ENCODE data around the gene PLAAT5.

PLAAT5 gene

DNA sequence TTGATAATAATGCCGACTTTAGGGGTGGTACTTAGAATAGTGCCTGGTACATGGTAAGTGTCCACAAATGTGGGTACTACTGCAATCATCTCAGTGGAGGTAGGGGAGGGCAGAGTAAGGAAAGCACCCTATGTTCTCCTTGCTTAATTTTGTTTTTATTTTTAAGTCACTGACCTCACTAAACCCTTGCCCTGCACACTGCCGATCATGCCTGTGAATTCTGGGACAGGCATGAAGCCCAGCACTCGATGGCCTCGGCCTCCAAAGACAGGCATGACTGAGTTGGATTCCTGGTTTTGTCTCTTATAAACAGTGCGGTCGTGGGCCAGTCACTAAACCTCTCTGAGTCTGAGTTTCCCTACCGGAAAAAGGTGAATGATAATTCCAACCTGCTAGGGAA, 21.8 kb upstream of the PLAAT5 start:
- no peak for FAIRE-seq
- DNase-seq (ENCODE audit: low spot score), result no peak

DNA sequence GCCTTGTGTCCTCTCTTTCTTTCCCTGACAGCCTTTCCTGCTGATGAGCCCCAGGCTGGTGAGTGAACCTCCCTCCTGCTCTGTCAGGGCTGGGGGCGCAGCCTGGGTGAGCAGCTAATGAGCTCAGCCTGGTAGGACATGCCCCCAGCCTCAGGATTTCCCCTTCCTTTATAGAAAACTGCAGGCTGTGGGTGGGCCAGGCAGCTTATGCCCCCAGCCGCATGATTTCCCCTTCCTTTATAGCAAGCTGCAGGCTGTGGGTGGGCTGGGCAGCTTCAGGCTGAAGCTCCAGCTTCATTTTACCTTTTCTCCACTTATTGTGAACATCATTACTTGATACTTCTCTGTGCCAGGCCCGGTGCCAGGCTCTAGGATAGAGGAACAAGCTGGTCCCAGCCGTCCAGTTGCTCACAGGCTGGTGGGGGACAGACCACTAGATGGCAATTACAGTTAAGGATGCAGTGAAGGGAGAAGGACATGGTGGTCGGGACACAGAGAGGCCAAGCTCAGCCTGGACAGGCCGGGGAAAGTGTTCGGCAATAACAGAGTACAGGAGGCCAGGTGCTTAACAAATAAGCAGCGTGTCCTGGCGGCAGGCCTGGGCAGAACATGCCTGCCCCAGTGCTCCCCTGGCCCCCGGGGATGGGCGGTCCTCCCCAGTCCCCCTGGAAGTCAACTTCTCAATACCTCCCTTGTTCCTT, 20.2 kb upstream of the PLAAT5 start:
- DNase-seq (ENCODE audit: low spot score), result no peak
- FAIRE-seq, result no peak

- FAIRE-seq (no peak), DNase-seq (ENCODE audit: low spot score) (no peak)
Measured at GRCh38 chr11:63510360-63511047, 19.5 kb upstream of the PLAAT5 start.

DNA sequence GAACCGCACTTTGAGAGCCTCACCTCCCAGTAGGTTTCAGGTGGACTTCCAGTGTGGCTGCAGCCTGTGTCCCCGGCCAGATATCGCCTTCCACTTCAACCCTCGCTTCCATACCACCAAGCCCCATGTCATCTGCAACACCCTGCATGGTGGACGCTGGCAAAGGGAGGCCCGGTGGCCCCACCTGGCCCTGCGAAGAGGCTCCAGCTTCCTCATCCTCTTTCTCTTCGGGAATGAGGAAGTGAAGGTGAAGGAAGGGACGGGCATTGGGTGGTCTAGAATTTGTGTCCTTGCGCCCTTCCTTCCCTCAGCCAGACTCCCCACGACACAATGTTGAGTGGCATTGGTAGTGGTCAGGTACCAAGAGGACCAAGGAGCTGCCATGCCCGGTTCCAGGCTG, 17.8 kb upstream of the PLAAT5 start:
- no peak for DNase-seq (ENCODE audit: low spot score)
- FAIRE-seq, result no peak

DNA sequence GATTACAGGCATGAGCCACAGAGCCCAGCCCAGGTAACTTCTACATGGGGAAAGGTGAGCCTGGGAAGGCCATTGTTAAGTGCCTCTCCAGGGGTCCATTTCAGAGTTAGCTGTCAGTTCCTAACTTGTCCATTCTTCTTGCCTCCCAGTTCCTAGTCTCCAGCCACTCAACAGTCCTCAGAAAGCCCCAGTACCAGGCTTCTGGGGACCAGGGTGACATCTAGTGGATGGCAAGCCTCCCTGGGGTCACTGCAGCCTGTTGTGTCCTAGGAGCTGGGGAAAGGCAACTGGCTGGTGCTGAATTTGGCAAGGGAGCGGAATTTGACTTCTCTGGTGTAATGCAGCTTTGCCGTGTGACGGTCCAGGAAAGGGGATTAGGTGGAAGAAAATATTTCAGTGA, 17.0 kb upstream of the PLAAT5 start:
- DNase-seq (ENCODE audit: low spot score) (no peak), FAIRE-seq (no peak)

DNA sequence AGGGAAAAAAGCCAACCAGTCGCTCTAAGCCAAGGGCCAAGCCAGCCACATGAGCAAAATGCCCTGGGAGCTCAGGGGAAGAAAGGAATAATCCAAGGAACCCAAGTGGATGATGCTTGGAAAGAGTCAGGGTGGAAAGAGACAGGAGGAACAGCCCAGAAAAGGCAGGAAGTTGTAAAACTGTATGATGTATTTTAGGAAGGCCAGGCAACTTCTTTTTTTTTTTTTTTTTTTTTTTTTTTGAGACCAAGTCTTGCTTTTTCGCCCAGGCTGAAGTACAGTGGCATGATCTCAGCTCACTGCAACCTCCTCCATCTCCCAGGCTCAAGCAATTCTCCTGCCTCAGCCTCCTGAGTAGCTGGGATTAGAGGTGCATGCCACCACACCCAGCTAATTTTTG, 16.5 kb upstream of the PLAAT5 start:
- DNase-seq (ENCODE audit: low spot score) (no peak), FAIRE-seq (no peak)

DNA sequence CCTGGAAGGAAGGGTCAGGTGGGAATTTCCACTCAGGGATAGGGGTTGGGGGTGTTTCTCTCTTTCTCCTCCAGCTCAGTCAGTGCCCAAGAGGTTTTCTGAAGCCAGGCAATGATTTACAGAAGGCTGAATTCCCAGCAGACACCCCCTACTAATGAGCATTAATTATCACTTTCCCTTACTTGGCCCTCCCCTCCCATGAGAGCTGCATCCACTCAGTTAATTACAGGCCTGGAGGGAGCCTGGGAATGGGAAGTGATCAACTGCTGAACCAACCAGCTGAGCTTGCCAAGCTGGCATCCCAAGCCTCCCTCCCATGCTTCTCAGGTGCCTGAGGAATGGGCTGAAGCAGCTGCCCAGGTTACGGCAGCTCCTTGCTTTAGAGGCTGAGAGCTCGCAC, 15.9 kb upstream of the PLAAT5 start:
- FAIRE-seq (no peak), DNase-seq (ENCODE audit: low spot score) (no peak)

DNA sequence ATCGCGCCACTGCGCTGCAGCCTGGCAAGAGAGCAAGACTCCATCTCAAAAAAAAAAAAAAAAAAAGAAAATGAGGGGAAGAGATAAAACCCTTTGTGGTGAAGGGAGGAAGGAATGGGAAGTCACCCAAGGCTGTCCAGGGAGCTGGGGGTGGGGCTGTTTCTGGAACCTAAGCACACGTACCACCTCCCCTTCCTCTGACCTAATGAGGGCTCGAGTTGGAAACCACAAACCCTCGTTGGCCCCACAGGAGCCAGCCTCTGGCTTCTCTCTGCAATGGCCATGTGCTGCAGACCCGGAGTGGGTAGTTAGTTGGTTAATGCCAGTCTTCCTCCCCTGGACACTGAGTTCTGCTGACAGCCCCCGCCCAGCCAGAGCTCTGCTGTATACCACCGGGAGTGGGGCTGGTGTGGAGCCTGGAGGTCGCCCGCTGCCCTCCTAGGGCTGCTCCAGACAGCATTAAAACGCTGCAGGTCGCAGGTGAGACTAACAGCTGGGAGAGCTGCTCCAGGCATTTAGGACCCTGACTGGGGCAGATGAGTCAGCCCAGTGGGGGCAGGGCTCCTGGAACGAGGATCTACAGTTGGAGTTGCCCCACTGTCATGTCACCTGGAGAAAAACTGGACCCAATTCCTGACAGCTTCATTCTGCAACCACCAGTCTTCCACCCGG, 15.0 kb upstream of the PLAAT5 start, which contains the start of gene LGALS12:
Gene LGALS12, plus strand, starts transcription at position 228 of the 672 bp plus-strand sequence. Its CDS starts 375 bp downstream, at position 603.
- no peak for FAIRE-seq
- DNase-seq (ENCODE audit: low spot score), result no peak

DNA sequence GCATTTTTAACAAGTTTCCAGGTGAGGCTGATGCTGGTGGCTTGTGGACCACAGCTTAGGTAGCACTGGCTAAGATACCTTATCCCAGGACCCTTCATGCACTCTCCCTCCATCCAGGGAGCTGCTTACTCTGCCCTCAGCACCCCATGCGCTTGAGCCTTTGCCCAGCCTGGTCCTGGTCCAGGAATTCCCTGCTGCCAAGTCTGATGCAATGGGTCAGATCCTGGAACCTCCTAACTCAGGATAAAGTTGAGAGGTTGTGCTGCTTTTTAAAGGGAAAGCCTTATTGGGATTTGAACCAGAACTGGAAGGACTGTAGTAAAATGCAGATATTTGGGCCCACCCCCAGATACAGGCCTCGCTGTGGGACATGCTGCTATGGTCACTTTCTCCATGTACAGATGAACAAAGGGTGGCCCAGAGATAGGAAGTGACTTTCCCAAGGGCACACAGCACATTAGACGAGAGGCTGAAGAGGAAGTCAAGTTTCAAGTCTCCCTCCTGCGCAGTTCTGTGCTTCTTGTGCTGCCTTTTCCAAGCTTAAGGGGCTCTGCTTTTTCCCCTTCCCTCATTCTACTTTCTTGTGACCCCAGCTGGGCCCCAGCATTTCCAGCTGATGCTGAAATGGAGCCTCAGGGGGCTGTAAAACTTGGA, 14.1 kb upstream of the PLAAT5 start:
- FAIRE-seq (no peak), DNase-seq (ENCODE audit: low spot score) (no peak)

- FAIRE-seq (no peak), DNase-seq (ENCODE audit: low spot score) (no peak)
Measured at GRCh38 chr11:63504054-63504453, 13.1 kb upstream of the PLAAT5 start.

GRCh38 chr11:63503492-63503891, 12.5 kb upstream of the PLAAT5 start:
- DNase-seq (ENCODE audit: low spot score) (no peak), FAIRE-seq (no peak)

DNA sequence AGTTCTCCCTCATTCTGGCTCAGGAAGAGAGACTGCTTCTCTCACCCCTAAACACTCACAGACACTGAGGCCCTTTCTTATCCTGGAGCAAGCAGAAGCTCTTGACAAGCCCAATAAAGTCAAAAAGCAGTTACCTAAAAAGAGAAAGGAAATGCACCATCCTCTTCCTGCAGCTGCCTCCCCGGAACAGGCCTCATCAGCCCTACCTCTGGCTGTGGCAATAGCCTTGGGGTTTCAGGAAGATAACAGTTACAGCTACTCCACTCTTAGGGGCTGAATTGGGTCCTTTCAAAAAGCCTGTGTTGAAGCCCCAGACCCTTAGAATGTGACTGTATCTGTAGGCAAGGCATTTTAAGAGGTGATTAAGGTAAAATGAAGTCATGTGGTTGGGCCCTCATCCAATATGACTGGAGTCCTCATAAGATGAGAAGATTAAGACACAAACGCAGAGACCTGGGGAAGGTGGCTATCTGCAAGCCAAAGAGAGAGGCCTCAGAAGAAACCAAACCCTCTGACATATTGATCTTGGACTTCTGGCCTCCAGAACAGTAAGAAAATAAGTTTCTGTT, 11.4 kb upstream of the PLAAT5 start:
- DNase-seq (ENCODE audit: low spot score) (no peak), FAIRE-seq (no peak)

GRCh38 chr11:63501236-63501635, 10.3 kb upstream of the PLAAT5 start:
- no peak for DNase-seq (ENCODE audit: low spot score)
- no peak for FAIRE-seq

- DNase-seq (ENCODE audit: low spot score), result no peak
- FAIRE-seq, result no peak
Measured at GRCh38 chr11:63499874-63500273, 8.9 kb upstream of the PLAAT5 start.

GRCh38 chr11:63494975-63495374, 4.0 kb upstream of the PLAAT5 start:
- no peak for DNase-seq (ENCODE audit: low spot score)
- FAIRE-seq, result no peak

DNA sequence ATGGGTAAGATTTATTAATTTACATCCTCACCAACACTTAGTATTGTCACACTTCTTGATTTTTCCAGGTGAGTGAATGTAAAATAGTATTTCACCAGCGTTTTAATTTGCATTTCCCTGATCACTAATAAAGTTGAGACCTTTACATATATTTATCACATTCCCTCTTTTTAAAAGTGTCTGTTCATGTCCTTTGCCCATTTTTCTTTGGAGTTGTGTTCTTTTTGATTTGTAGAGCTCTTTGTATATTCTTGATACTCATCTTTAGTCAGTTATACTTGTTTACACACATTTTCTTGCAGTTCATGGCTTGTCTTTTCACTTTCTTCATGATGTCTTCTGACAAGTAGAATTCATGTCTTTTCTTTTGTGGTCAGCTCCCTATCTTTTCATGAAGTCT, 2.2 kb upstream of the PLAAT5 start:
- no peak for DNase-seq (ENCODE audit: low spot score)
- FAIRE-seq, result no peak

- FAIRE-seq (no peak), DNase-seq (ENCODE audit: low spot score) (no peak)
Measured at GRCh38 chr11:63492441-63492840, 1.5 kb upstream of the PLAAT5 start.

DNA sequence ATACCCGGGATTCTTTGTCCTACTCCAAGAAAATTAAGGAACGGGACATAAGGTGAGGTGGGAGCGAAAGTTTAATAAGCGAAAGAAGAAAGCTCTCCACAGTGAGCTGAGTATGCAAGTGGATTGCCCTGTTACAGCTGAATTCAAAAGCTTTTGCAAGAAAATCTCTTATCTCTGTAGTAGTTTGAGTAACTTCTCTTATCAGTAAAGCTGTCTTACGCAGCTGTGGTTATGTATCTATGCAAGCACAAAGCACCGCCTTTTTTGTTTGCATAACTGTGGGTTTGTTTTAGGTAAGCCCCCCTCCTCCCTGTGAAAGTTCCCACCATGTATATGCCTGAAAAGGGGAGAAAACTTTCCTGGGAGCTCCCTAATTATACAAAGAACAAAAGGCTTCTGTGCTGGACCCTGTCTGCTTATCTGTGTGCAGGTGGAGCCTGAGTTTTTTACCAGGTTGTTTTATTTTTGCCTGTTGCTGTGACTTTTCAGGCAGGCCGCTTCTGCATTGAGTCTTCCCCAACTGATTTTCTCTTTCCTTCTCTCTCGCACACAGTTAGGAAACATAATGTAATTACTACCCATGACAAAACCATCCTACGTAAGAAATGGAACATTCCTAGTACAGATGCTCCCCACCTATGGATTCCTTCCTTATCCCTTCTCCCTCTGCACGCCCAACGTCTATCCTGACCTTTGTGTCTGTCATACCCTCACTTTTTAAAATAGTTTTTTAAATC, 837 bp upstream of the PLAAT5 start:
- DNase-seq (ENCODE audit: low spot score), result no peak
- no peak for FAIRE-seq

DNA sequence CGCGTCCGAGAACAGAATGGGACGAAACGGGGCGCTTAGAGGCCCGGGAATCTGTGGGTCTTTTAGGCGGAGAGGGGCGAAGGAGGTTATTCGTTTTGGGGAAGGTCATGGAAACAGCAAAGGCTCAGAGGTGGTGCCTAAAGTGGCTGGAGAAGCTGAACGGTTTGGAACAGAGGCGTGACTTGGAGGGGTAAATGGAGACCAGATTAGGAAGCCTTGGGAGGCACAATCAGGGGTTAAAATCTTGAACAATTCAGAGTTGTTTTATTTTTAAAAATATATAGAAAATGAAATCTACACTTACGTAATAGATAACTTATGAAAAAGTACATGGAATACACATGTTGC, 247 bp upstream of the PLAAT5 start:
- DNase-seq (ENCODE audit: low spot score) (no peak), FAIRE-seq (no peak)

DNA sequence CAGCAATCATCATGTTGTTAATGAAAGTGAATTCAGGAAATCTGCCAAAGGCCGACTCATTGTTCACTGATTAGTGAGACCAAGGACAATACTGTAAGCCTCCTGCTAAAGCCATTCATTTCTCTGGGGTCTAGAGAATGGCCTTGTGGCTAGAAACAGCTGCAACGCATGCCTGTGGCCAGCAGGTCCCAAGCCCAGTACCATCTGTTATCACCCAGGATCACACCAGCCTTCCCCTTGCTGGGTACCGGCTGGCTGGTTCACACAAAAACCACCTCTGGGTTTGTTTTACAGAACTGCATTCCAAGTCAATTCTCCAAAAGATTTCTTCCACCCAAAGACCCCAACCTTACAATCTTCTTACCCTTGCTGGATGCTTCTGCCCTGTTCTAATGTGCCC, 1.1 kb downstream of the PLAAT5 start:
- DNase-seq (ENCODE audit: low spot score) (no peak), FAIRE-seq (no peak)

DNA sequence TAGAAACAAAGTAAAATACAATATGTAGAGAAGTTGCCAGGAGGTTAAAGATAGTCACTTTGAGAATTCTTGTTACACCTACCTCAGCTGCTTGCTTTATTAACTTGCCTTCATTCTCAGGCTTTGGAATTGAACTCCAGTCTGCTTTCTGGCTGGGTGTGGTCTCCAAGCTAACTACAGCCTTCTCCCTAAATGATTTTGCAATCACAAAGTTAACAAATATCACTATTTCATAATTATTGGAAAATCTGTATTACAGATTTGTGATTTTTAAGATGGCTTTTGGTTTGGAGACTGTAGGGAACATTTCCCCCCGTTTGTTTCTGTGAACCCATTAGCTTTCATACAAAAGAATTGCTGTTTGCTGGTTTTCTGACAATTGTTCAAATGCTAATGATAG, 2.2 kb downstream of the PLAAT5 start:
- no peak for DNase-seq (ENCODE audit: low spot score)
- FAIRE-seq, result no peak
